Activated naive CD8-positive, alpha-beta T cell treated with anti-CD3 and anti-CD28 coated beads, Interleukin-2, amount 50 U/mL, for 16 hours (primary cell): ENCODE results near the gene ZXDC.

Experiments used
- DNase-seq: peaks from one replicate; pipeline ENCODE4 v3.0.0-alpha.2; 2020; ENCODE audit warnings: low read depth, low spot score

ZXDC gene

GRCh38 chr3:126474498-126475412 lies 936 bp downstream of the ZXDC start:
- DNase-seq: no peak

GRCh38 chr3:126473292-126474168 lies 2.2 kb downstream of the ZXDC start:
- DNase-seq: no peak

- no peak for DNase-seq
Observed at GRCh38 chr3:126472277-126473006, 3.2 kb downstream of the ZXDC start.

GRCh38 chr3:126469479-126469878 lies 6.2 kb downstream of the ZXDC start:
- DNase-seq: no peak

GRCh38 chr3:126468028-126468891 lies 7.4 kb downstream of the ZXDC start:
- no peak for DNase-seq

GRCh38 chr3:126467611-126467955 lies 8.1 kb downstream of the ZXDC start:
- DNase-seq: no peak

GRCh38 chr3:126466886-126467610 lies 8.6 kb downstream of the ZXDC start:
- no peak for DNase-seq

GRCh38 chr3:126465928-126466544 lies 9.7 kb downstream of the ZXDC start:
- DNase-seq: no peak

GRCh38 chr3:126464997-126465396 lies 10.7 kb downstream of the ZXDC start:
- no peak for DNase-seq

GRCh38 chr3:126464494-126464893 lies 11.2 kb downstream of the ZXDC start:
- no peak for DNase-seq

- DNase-seq: no peak
Observed at GRCh38 chr3:126464093-126464492, 11.6 kb downstream of the ZXDC start.

GRCh38 chr3:126463521-126463920 lies 12.2 kb downstream of the ZXDC start:
- no peak for DNase-seq

- no peak for DNase-seq
Observed at GRCh38 chr3:126461450-126462070, 14.1 kb downstream of the ZXDC start.

GRCh38 chr3:126460381-126460780 lies 15.3 kb downstream of the ZXDC start:
- DNase-seq: no peak

- DNase-seq: no peak
Observed at GRCh38 chr3:126459763-126460127, 15.9 kb downstream of the ZXDC start.

GRCh38 chr3:126459111-126459762 lies 16.5 kb downstream of the ZXDC start:
- no peak for DNase-seq

GRCh38 chr3:126456766-126457388 lies 18.8 kb downstream of the ZXDC start:
- DNase-seq: no peak

GRCh38 chr3:126456211-126456610 lies 19.5 kb downstream of the ZXDC start:
- DNase-seq: no peak
